ENCODE data around the gene MAP3K15. TPM values are rescaled to one million over a fixed set of nuclear protein-coding genes. Genes with fewer than 3 reads are reported as not detected.

The MAP3K15 gene
- total and polyA plus RNA-seq, 10 of the 15 experiments (the other 5 are each of a cell fraction or from before 2014, with no cell fraction given): 0.03 to 0.16 TPM; not detected in 8

- POLR2A ChIA-PET: no interaction called here
- Histone ChIP-seq H2AFZ (ENCODE audit: control insufficient read depth, low read depth, low read length) (no peak overlapping the region), H3K4me3 (no peak overlapping the region), H3K27me3 (replicated peaks in 1 of 2; ENCODE audit: control insufficient read depth in 2 of 2, insufficient read depth in 2 of 2, low read length in 1 of 2) (no peaks in the 10 kb centered on the region; a peak in 1 of 4 replicates), H3K9me3 (replicated peaks; ENCODE audit: control insufficient read depth, insufficient read depth, low read length) (no peaks in the 10 kb centered on the region), H3K36me3 (ENCODE audit: control insufficient read depth in 2 of 2, insufficient read depth in 2 of 2, low read length in 1 of 2) (no peaks in the 10 kb centered on the region), H3K79me2 (ENCODE audit: control insufficient read depth, insufficient read depth, low read length) (no peaks in the 10 kb centered on the region), H3K9ac (ENCODE audit: control insufficient read depth, insufficient read depth, low read length) (no peak overlapping the region), H3K4me2 (ENCODE audit: control insufficient read depth, insufficient read depth) (no peak overlapping the region), H4K20me1 (ENCODE audit: control insufficient read depth, insufficient read depth) (no peaks in the 10 kb centered on the region), H3K27ac (ENCODE audit: control insufficient read depth, insufficient read depth) (no peak overlapping the region), H3K4me1 (ENCODE audit: control insufficient read depth, insufficient read depth, low read length) (no peaks in the 10 kb centered on the region)
- in situ Hi-C loops (cut with MboI) (no loop called here), intact Hi-C loops (cut with micrococcal nuclease; ENCODE audit: unreplicated experiment) (no loop called here)
- DNase-seq (ENCODE audit: low read depth, low spot score) (no peak), ATAC-seq (no peak), FAIRE-seq (no peak)
- WGBS (ENCODE audit: insufficient coverage, insufficient replicate concordance, low lambda C conversion rate, missing lambda C conversion rate): 33% methylated on average over 10 of the region's 10 CpGs
- CTCF ChIA-PET: no interaction called here
- BruUV-seq (replicated peaks): no TSS peak
- no peak for TF ChIP-seq GABPA (IDR thresholded peaks at IDR 0.05; ENCODE audit: low read depth)
- TF ChIP-seq SMAD5 (IDR thresholded peaks at IDR 0.05; ENCODE audit: low read depth): no peak
- TF ChIP-seq ZBTB4 (CRISPR knock-in tag; IDR thresholded peaks at IDR 0.05): no peak
- no peak for TF ChIP-seq EZH2 (IDR thresholded peaks at IDR 0.05; ENCODE audit: borderline replicate concordance, control insufficient read depth, low read depth, low read length)
- no peak for TF ChIP-seq SREBF1 (IDR thresholded peaks at IDR 0.05; ENCODE audit: low read length)
- no peak for TF ChIP-seq LARP7 (IDR thresholded peaks at IDR 0.05)
- TF ChIP-seq GATAD2B (conservative IDR thresholded peaks at IDR 0.05; ENCODE audit: low read depth): no peak
- no peak for TF ChIP-seq NFYB (IDR thresholded peaks at IDR 0.05; ENCODE audit: insufficient read depth, low read depth, low read length)
- no peak for TF ChIP-seq CEBPB (IDR thresholded peaks at IDR 0.05; ENCODE audit: borderline replicate concordance in 1 of 2, low read depth in 2 of 2, low read length in 2 of 2)
- no peak for TF ChIP-seq EGR1 (IDR thresholded peaks at IDR 0.05; ENCODE audit: borderline replicate concordance in 1 of 2, low read depth in 2 of 2, low read length in 2 of 2)
- RAD21 ChIA-PET (ENCODE audit: unreplicated experiment): no interaction called here
- SMC1A ChIA-PET (ENCODE audit: uncharacterized antibody, unreplicated experiment): no interaction called here
Observed at GRCh38 chrX:19443869-19444526, 71.3 kb downstream of the MAP3K15 start.
